HEK293 (cell line): ENCODE measurements around the gene RABAC1.

Source experiments
- EGR2 ChIP-seq: fragments of 450-650 bp; formaldehyde crosslinking; IDR thresholded peaks from 2 replicates; pipeline ENCODE4 v1.5.1; 2016; ENCODE audit warnings: low read depth, missing biosample characterization, missing genetic modification characterization
- ELK4 ChIP-seq: IDR thresholded peaks from 2 replicates; pipeline ENCODE4 v1.6.1; 2011; ENCODE audit warnings: mild to moderate bottlenecking, low read depth, low read length, borderline replicate concordance
- HOXD13 ChIP-seq: sonication (generic); formaldehyde crosslinking; IDR thresholded peaks from 2 replicates; pipeline ENCODE4 v1.8.0; 2022; ENCODE audit warnings: missing genetic modification reagents, borderline replicate concordance
- KLF9 ChIP-seq: fragments of 450-650 bp; formaldehyde crosslinking; IDR thresholded peaks from 2 replicates; pipeline ENCODE4 v1.5.1; 2016; ENCODE audit warnings: missing biosample characterization, missing genetic modification characterization, low read depth
- PRDM10 ChIP-seq: fragments of 450-650 bp; formaldehyde crosslinking; IDR thresholded peaks from 2 replicates; pipeline ENCODE4 v1.5.1; 2016; ENCODE audit warnings: missing biosample characterization, missing genetic modification characterization
- ZBTB26 ChIP-seq: fragments of 450-650 bp; formaldehyde crosslinking; optimal IDR thresholded peaks from 2 replicates; pipeline ENCODE3; 2016; ENCODE audit warnings: missing biosample characterization, mild to moderate bottlenecking, missing genetic modification characterization
- ZBTB7A ChIP-seq: fragments of 450-650 bp; formaldehyde crosslinking; IDR thresholded peaks from 2 replicates; pipeline ENCODE4 v1.5.1; 2016; ENCODE audit warnings: low read depth, missing biosample characterization, missing genetic modification characterization
- ZNF138 ChIP-seq: fragments of 450-650 bp; formaldehyde crosslinking; IDR thresholded peaks from 2 replicates; pipeline ENCODE4 v1.5.1; 2016; ENCODE audit warnings: missing biosample characterization, missing genetic modification characterization, borderline replicate concordance
- ZNF274 ChIP-seq, 2 experiments: fragments of 200-500 bp in 1 of 2; fragments of 450-650 bp in 1 of 2; sonication (Bioruptor generic) in 1 of 2; formaldehyde crosslinking in 1 of 2; IDR thresholded peaks; 2 replicates each; pipeline versions ENCODE4 v1.5.1 to v1.6.1; 2014 to 2016; ENCODE audit warnings: borderline replicate concordance in 1 of 2, inconsistent platforms in 1 of 2, low read length in 1 of 2, missing biosample characterization in 1 of 2, missing genetic modification characterization in 1 of 2
- ZNF280D ChIP-seq: fragments of 450-650 bp; formaldehyde crosslinking; IDR thresholded peaks from 2 replicates; pipeline ENCODE4 v1.5.1; 2016; ENCODE audit warnings: missing biosample characterization, missing genetic modification characterization
- ZNF354C ChIP-seq: fragments of 450-650 bp; formaldehyde crosslinking; IDR thresholded peaks from 2 replicates; pipeline ENCODE4 v1.5.1; 2016; ENCODE audit warnings: missing biosample characterization, missing genetic modification characterization, low read depth, borderline replicate concordance
- ZNF514 ChIP-seq: fragments of 450-650 bp; formaldehyde crosslinking; IDR thresholded peaks from 2 replicates; pipeline ENCODE4 v1.5.1; 2016; ENCODE audit warnings: missing biosample characterization, missing genetic modification characterization
- ZNF558 ChIP-seq: fragments of 450-650 bp; formaldehyde crosslinking; IDR thresholded peaks from 2 replicates; pipeline ENCODE4 v1.5.1; 2016; ENCODE audit warnings: missing biosample characterization, missing genetic modification characterization
- ZNF610 ChIP-seq: fragments of 450-650 bp; formaldehyde crosslinking; IDR thresholded peaks from 2 replicates; pipeline ENCODE4 v1.5.1; 2016; ENCODE audit warnings: missing biosample characterization, missing genetic modification characterization, borderline replicate concordance
- ZNF623 ChIP-seq: fragments of 450-650 bp; formaldehyde crosslinking; IDR thresholded peaks from 2 replicates; pipeline ENCODE4 v1.5.1; 2016; ENCODE audit warnings: missing biosample characterization, missing genetic modification characterization
- ZNF624 ChIP-seq: fragments of 450-650 bp; formaldehyde crosslinking; IDR thresholded peaks from 2 replicates; pipeline ENCODE4 v1.5.1; 2017; ENCODE audit warnings: missing biosample characterization, missing genetic modification characterization
- ZNF626 ChIP-seq: fragments of 450-650 bp; sonication (Bioruptor Pico); formaldehyde crosslinking; IDR thresholded peaks from 2 replicates; pipeline ENCODE4 v1.5.1; 2018; ENCODE audit warnings: missing biosample characterization, missing genetic modification characterization, inconsistent platforms
- ZNF658 ChIP-seq: fragments of 450-650 bp; formaldehyde crosslinking; IDR thresholded peaks from 2 replicates; pipeline ENCODE4; 2016; ENCODE audit warnings: missing biosample characterization, missing genetic modification characterization
- ZNF664 ChIP-seq: fragments of 450-650 bp; formaldehyde crosslinking; IDR thresholded peaks from 2 replicates; pipeline ENCODE4 v1.5.1; 2016; ENCODE audit warnings: missing biosample characterization, missing genetic modification characterization
- TF ChIP-seq, protein P1 (sequence below): fragments of 450-650 bp; formaldehyde crosslinking; IDR thresholded peaks from 2 replicates; pipeline ENCODE4 v1.5.1; 2016; ENCODE audit warnings: missing biosample characterization, missing genetic modification characterization
- TF ChIP-seq, protein P2 (sequence below): fragments of 450-650 bp; formaldehyde crosslinking; IDR thresholded peaks from 2 replicates; pipeline ENCODE4 v1.5.1; 2016; ENCODE audit warnings: missing biosample characterization, missing genetic modification characterization

RABAC1 gene

GRCh38 chr19:41960973-41961372 lies 1.9 kb upstream of the RABAC1 start (continued):
- TF ChIP-seq ZNF624 (tag by site-specific recombination): no peak
- no peak for TF ChIP-seq ZNF664 (tag by site-specific recombination)
- TF ChIP-seq ZNF138 (tag by site-specific recombination): no peak
- TF ChIP-seq HOXD13 (CRISPR knock-in tag): no peak
- no peak for TF ChIP-seq ZBTB26
- no peak for TF ChIP-seq ZNF558 (tag by site-specific recombination)
- TF ChIP-seq ZNF274 (IDR thresholded peaks at IDR 0.05; ENCODE audit: low read length): no peak
- no peak for TF ChIP-seq ZNF274 (tag by site-specific recombination; IDR thresholded peaks at IDR 0.05; ENCODE audit: borderline replicate concordance)
- no peak for TF ChIP-seq ZNF610 (tag by site-specific recombination)
- TF ChIP-seq, protein P1, sequence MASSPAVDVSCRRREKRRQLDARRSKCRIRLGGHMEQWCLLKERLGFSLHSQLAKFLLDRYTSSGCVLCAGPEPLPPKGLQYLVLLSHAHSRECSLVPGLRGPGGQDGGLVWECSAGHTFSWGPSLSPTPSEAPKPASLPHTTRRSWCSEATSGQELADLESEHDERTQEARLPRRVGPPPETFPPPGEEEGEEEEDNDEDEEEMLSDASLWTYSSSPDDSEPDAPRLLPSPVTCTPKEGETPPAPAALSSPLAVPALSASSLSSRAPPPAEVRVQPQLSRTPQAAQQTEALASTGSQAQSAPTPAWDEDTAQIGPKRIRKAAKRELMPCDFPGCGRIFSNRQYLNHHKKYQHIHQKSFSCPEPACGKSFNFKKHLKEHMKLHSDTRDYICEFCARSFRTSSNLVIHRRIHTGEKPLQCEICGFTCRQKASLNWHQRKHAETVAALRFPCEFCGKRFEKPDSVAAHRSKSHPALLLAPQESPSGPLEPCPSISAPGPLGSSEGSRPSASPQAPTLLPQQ (tag by site-specific recombination): peak; percentile 77
- TF ChIP-seq ELK4: no peak
- TF ChIP-seq ZNF280D (tag by site-specific recombination): no peak
- no peak for TF ChIP-seq ZBTB7A (tag by site-specific recombination)
- TF ChIP-seq PRDM10 (tag by site-specific recombination): no peak
- no peak for TF ChIP-seq ZNF626 (tag by site-specific recombination)
- TF ChIP-seq ZNF623: no peak
- TF ChIP-seq, protein P2, sequence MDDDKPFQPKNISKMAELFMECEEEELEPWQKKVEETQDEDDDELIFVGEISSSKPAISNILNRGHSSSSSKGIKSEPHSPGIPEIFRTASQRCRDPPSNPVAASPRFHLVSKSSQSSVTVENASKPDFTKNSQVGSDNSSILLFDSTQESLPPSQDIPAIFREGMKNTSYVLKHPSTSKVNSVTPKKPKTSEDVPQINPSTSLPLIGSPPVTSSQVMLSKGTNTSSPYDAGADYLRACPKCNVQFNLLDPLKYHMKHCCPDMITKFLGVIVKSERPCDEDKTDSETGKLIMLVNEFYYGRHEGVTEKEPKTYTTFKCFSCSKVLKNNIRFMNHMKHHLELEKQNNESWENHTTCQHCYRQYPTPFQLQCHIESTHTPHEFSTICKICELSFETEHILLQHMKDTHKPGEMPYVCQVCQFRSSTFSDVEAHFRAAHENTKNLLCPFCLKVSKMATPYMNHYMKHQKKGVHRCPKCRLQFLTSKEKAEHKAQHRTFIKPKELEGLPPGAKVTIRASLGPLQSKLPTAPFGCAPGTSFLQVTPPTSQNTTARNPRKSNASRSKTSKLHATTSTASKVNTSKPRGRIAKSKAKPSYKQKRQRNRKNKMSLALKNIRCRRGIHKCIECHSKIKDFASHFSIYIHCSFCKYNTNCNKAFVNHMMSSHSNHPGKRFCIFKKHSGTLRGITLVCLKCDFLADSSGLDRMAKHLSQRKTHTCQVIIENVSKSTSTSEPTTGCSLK (tag by site-specific recombination): no peak
- TF ChIP-seq EGR2 (tag by site-specific recombination): no peak
- no peak for TF ChIP-seq KLF9 (tag by site-specific recombination)
- no peak for TF ChIP-seq ZNF354C (tag by site-specific recombination)
- no peak for TF ChIP-seq ZNF658
- TF ChIP-seq ZNF514 (tag by site-specific recombination): no peak
